Subcutaneous abdominal adipose tissue (tissue), 5 donors: Measurements from ENCODE around the gene ISOC2.
A peak's percentile ranks its signal among the peaks of the same experiment; 100 is the strongest.
"Not testable (repeated sequence)": the region's sequence is repeated elsewhere in the genome, so short reads cannot be mapped to it uniquely, and the experiment has no call there.

Experiments
- H3K27ac ChIP-seq: one replicate; pipeline ENCODE4 v1.7.0; 2013; ENCODE audit warnings: low read depth, mild to moderate bottlenecking, inconsistent platforms, low read length, moderate library complexity
- H3K27me3 ChIP-seq, 5 donors: one replicate each; pipeline ENCODE4 v1.7.0; 2013; ENCODE audit warnings: low read length in 5 of 5, inconsistent platforms in 1 of 5; ENCODE audit not compliant: control insufficient read depth in 5 of 5, insufficient read depth in 4 of 5
- H3K36me3 ChIP-seq, 5 donors: one replicate each; pipeline ENCODE4 v1.7.0; 2013; ENCODE audit warnings: low read length in 5 of 5; ENCODE audit not compliant: control insufficient read depth in 5 of 5, insufficient read depth in 5 of 5
- H3K4me1 ChIP-seq, 5 donors: one replicate each; pipeline ENCODE4 v1.7.0; 2013; ENCODE audit warnings: low read length in 5 of 5, mild to moderate bottlenecking in 3 of 5, moderate library complexity in 1 of 5; ENCODE audit not compliant: control insufficient read depth in 5 of 5, insufficient read depth in 5 of 5
- H3K4me3 ChIP-seq, 5 donors: one replicate each; pipeline ENCODE4 v1.7.0; 2013; ENCODE audit warnings: low read length in 5 of 5, low read depth in 1 of 5
- H3K9ac ChIP-seq, 5 donors: one replicate each; pipeline ENCODE4 v1.7.0; 2013; ENCODE audit warnings: low read length in 5 of 5, mild to moderate bottlenecking in 4 of 5, moderate library complexity in 3 of 5
- H3K9me3 ChIP-seq, 5 donors: one replicate each; pipeline ENCODE4 v1.7.0; 2013; ENCODE audit warnings: low read length in 5 of 5; ENCODE audit not compliant: control insufficient read depth in 5 of 5
- donor health status: healthy.
- donor health status: healthy.
- donor health status: healthy.
- donor health status: healthy.
- donor health status: healthy.

The ISOC2 gene

GRCh38 chr19:55497763-55498162 lies 36.3 kb upstream of the ISOC2 start:
- Histone ChIP-seq H3K27ac (no peak overlapping the region), H3K9ac (no peak overlapping the region), H3K4me1 (peaks cover 0 to 20% (median 17%) of the 10 kb centered on the region in 5 donors), H3K9me3 (no peaks in the 10 kb centered on the region), H3K4me3 (no peak overlapping the region), H3K36me3 (peaks cover 0 to 32% (median 9%) of the 10 kb centered on the region in 5 donors), H3K27me3 (peaks cover 7 to 21% (median 18%) of the 10 kb centered on the region in 5 donors)

GRCh38 chr19:55496820-55497219 lies 35.4 kb upstream of the ISOC2 start:
- not testable (repeated sequence) for H3K27ac ChIP-seq, H3K9me3 ChIP-seq, H3K4me3 ChIP-seq, H3K9ac ChIP-seq
- Histone ChIP-seq H3K27me3 (peaks cover 8 to 27% (median 22%) of the 10 kb centered on the region in 5 donors), H3K4me1 (peaks cover 0 to 25% (median 18%) of the 10 kb centered on the region in 5 donors), H3K36me3 (peaks cover 0 to 32% (median 9%) of the 10 kb centered on the region in 5 donors)

- Histone ChIP-seq H3K4me1 (peaks cover 0 to 34% (median 18%) of the 10 kb centered on the region in 5 donors), H3K27ac (no peak overlapping the region), H3K4me3 (no peak overlapping the region), H3K36me3 (peaks cover 0 to 22% (median 7%) of the 10 kb centered on the region in 5 donors), H3K9me3 (no peaks in the 10 kb centered on the region), H3K9ac (peak overlapping the region in 1 of 5 donors; percentile 47), H3K27me3 (peaks cover 12 to 36% (median 22%) of the 10 kb centered on the region in 5 donors)
Observed at GRCh38 chr19:55495646-55496349, 34.4 kb upstream of the ISOC2 start.

GRCh38 chr19:55494172-55494761 lies 32.8 kb upstream of the ISOC2 start:
- Histone ChIP-seq H3K27ac (peak overlapping the region; percentile 23), H3K9me3 (no peaks in the 10 kb centered on the region), H3K27me3 (peaks cover 12 to 41% (median 27%) of the 10 kb centered on the region in 5 donors), H3K36me3 (peaks cover 0 to 11% (median 0%) of the 10 kb centered on the region in 5 donors), H3K9ac (peak overlapping the region in 4 of 5 donors; percentile 1 to 55 (median 24)), H3K4me3 (peak overlapping the region; percentile 25 to 63 (median 57)), H3K4me1 (peaks cover 2 to 35% (median 22%) of the 10 kb centered on the region in 5 donors)

GRCh38 chr19:55493645-55494171 lies 32.3 kb upstream of the ISOC2 start:
- H3K9ac ChIP-seq, result peak overlapping the region in 1 of 5 donors; percentile 47
- H3K27ac ChIP-seq, result peak overlapping the region; percentile 41
- H3K27me3 ChIP-seq, result peaks cover 12 to 42% (median 27%) of the 10 kb centered on the region in 5 donors
- H3K9me3 ChIP-seq, result no peaks in the 10 kb centered on the region
- H3K4me3 ChIP-seq, result peak overlapping the region; percentile 25 to 63 (median 57)
- peaks cover 0 to 5% (median 0%) of the 10 kb centered on the region in 5 donors for H3K36me3 ChIP-seq
- peaks cover 2 to 38% (median 22%) of the 10 kb centered on the region in 5 donors for H3K4me1 ChIP-seq

GRCh38 chr19:55493052-55493644 lies 31.7 kb upstream of the ISOC2 start:
- H3K9ac ChIP-seq, result peak overlapping the region in 1 of 5 donors; percentile 47
- H3K27ac ChIP-seq, result peak overlapping the region; percentile 41
- H3K4me1 ChIP-seq, result peaks cover 2 to 43% (median 22%) of the 10 kb centered on the region in 5 donors
- H3K4me3 ChIP-seq, result peak overlapping the region in 4 of 5 donors; percentile 39 to 47 (median 42)
- H3K36me3 ChIP-seq, result peaks cover 0 to 4% (median 0%) of the 10 kb centered on the region in 5 donors
- peaks cover 12 to 42% (median 29%) of the 10 kb centered on the region in 5 donors for H3K27me3 ChIP-seq
- no peaks in the 10 kb centered on the region for H3K9me3 ChIP-seq

- Histone ChIP-seq H3K36me3 (no peaks in the 10 kb centered on the region), H3K27ac (no peak overlapping the region), H3K4me1 (peaks cover 2 to 49% (median 28%) of the 10 kb centered on the region in 5 donors), H3K4me3 (no peak overlapping the region), H3K9ac (no peak overlapping the region), H3K9me3 (no peaks in the 10 kb centered on the region), H3K27me3 (peaks cover 12 to 47% (median 34%) of the 10 kb centered on the region in 5 donors)
Observed at GRCh38 chr19:55492362-55492944, 31.0 kb upstream of the ISOC2 start.

- Histone ChIP-seq H3K27me3 (peaks cover 12 to 48% (median 40%) of the 10 kb centered on the region in 5 donors), H3K27ac (no peak overlapping the region), H3K36me3 (no peaks in the 10 kb centered on the region), H3K4me3 (no peak overlapping the region), H3K4me1 (peaks cover 6 to 56% (median 35%) of the 10 kb centered on the region in 5 donors), H3K9me3 (no peaks in the 10 kb centered on the region), H3K9ac (no peak overlapping the region)
Observed at GRCh38 chr19:55491546-55492360, 30.3 kb upstream of the ISOC2 start.
